ENCODE results near the gene CABYR. TPM values are rescaled to one million over a fixed set of nuclear protein-coding genes. Genes with fewer than 3 reads are reported as not detected.
A peak's percentile ranks its signal among the peaks of the same experiment; 100 is the strongest.

Gene CABYR
- total and polyA plus RNA-seq, 10 donors, result 0.56 to 2.3 (median 1.4) TPM; not detected in 1

DNA sequence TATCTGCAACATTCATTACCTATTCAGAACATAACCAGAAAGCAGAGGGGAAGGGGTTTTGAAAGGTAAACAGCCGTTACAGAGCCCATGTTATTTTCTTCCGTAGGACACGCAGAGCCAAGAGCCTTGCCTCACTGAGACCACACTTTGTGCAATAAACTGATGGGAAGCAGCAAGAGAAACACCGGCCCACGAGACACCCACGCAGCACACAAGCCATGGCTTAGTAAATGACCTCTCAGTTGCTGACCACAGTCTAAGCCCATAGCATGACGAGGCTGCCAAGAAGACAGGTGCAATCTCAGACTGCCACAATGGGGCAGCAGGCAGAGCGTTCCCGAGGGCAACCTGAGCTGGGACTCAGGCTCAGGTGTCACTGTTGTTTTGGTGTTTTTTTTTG lies 59.6 kb downstream of the CABYR start:
- intact Hi-C loops (cut with DNase I; ENCODE audit: low total_unique reads), result no loop called here

DNA sequence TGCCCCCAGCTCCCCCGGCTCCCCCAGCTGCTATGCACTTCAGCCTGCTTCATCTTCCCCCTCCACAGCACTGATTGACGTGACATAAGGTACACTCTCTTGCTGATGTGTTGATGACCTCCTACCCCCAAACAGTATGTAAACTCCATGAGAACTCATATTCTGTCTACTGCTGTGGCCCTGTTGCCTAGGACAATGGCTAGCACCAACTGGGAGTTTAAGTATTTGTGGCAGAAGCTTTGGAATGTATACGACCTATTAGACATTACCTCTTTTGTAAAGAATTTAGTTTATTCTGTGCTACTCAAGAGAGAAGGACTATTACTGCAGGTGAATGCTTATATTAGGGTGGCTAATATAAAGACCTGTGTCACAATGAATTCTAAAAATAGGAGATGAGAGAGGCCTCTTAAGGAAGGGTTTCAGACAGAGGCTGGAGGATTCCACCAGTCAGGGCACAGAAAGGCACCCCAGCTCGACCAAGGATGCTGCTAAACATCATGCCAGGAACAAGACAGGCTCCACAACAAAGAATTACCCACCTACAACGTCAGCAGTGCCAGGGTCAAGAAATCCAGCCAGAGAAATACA lies 60.6 kb downstream of the CABYR start:
- no peak for TF ChIP-seq POLR2A (IDR thresholded peaks at IDR 0.05)
- DNase-seq, result no peak
- no peaks in the 10 kb centered on the region for H3K36me3 ChIP-seq
- intact Hi-C loops (cut with DNase I; ENCODE audit: low total_unique reads), result no loop called here
- no peaks in the 10 kb centered on the region for H3K4me1 ChIP-seq
- H3K27me3 ChIP-seq (replicated peaks in 1 of 7), result no peaks in the 10 kb centered on the region
- no peak overlapping the region for H3K4me3 ChIP-seq
- 81 to 93% (median 84%) methylated on average over 5 of the region's 5 CpGs for WGBS, 5 donors
- H3K27ac ChIP-seq, result peak overlapping the region in 1 of 8 donors; percentile 53
- H3K9me3 ChIP-seq, result no peaks in the 10 kb centered on the region

More for the DNA sequence above, 59.6 kb downstream of the CABYR start:
- H3K9me3 ChIP-seq, result no peaks in the 10 kb centered on the region
- H3K27ac ChIP-seq, result peak overlapping the region in 3 of 8 donors; percentile 26 to 62 (median 53)
- 38 to 90% (median 78%) methylated on average over 9 of the region's 9 CpGs for WGBS, 5 donors
- H3K4me3 ChIP-seq, result no peak overlapping the region
- no peaks in the 10 kb centered on the region for H3K36me3 ChIP-seq
- TF ChIP-seq, protein P1, sequence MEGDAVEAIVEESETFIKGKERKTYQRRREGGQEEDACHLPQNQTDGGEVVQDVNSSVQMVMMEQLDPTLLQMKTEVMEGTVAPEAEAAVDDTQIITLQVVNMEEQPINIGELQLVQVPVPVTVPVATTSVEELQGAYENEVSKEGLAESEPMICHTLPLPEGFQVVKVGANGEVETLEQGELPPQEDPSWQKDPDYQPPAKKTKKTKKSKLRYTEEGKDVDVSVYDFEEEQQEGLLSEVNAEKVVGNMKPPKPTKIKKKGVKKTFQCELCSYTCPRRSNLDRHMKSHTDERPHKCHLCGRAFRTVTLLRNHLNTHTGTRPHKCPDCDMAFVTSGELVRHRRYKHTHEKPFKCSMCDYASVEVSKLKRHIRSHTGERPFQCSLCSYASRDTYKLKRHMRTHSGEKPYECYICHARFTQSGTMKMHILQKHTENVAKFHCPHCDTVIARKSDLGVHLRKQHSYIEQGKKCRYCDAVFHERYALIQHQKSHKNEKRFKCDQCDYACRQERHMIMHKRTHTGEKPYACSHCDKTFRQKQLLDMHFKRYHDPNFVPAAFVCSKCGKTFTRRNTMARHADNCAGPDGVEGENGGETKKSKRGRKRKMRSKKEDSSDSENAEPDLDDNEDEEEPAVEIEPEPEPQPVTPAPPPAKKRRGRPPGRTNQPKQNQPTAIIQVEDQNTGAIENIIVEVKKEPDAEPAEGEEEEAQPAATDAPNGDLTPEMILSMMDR (IDR thresholded peaks at IDR 0.05 in 8 of 11, conservative IDR thresholded peaks at IDR 0.05 in 3 of 11), result no peak
- TF ChIP-seq POLR2AphosphoS5 (IDR thresholded peaks at IDR 0.05) (peak in 1 of 3 donors; percentile 12), POLR2A (IDR thresholded peaks at IDR 0.05) (no peak)
- DNase-seq, result no peak
- no peaks in the 10 kb centered on the region for H3K4me1 ChIP-seq
- no peaks in the 10 kb centered on the region for H3K27me3 ChIP-seq (replicated peaks in 1 of 7)

DNA sequence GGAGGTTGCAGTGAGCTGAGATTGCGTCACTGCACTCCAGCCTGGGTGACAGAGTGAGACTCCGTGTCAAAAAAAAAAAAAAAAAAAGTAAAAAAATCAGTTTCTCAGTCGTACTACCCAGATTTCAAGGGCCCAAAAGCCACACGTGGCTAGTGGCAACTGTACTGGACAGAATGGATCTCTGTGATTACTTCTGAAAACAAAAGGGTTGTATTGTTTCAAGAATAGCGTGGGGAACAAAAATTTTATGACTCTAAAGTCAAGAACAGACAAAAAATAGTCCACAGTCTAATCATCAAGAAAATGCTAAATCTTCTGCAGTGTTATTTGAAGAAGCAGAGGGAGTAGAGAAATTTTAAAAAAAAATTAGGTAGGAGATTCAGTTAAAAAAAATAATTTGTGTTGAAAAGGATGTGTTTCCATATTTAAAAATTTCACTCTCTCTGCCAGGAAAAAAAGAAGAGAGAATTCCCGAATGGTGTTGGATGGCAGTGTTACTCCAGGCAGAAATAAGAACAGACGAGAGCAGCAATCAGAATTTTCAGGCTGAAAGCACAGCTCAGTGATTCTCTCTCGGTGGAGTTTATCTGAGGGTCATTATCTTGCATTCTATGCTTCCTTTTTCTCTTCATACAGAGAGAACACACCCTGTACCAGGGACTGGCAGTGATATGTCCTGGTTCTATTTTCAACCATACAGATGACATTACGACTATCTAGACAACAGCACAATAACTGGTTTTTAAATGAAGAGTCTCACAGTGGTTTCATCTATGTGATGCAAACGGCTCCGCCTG lies 61.8 kb downstream of the CABYR start:
- intact Hi-C loops (cut with DNase I; ENCODE audit: low total_unique reads), result no loop called here
- Histone ChIP-seq H3K36me3 (no peaks in the 10 kb centered on the region), H3K27ac (no peak overlapping the region), H3K9me3 (no peaks in the 10 kb centered on the region), H3K4me3 (no peak overlapping the region), H3K27me3 (replicated peaks in 1 of 7) (no peaks in the 10 kb centered on the region), H3K4me1 (no peaks in the 10 kb centered on the region)
- 65 to 89% (median 78%) methylated on average over 11 of the region's 11 CpGs for WGBS, 5 donors
- TF ChIP-seq, protein P1 (IDR thresholded peaks at IDR 0.05 in 8 of 11, conservative IDR thresholded peaks at IDR 0.05 in 3 of 11), result no peak
- TF ChIP-seq POLR2AphosphoS5 (IDR thresholded peaks at IDR 0.05) (no peak), POLR2A (IDR thresholded peaks at IDR 0.05) (no peak)
- no peak for DNase-seq

DNA sequence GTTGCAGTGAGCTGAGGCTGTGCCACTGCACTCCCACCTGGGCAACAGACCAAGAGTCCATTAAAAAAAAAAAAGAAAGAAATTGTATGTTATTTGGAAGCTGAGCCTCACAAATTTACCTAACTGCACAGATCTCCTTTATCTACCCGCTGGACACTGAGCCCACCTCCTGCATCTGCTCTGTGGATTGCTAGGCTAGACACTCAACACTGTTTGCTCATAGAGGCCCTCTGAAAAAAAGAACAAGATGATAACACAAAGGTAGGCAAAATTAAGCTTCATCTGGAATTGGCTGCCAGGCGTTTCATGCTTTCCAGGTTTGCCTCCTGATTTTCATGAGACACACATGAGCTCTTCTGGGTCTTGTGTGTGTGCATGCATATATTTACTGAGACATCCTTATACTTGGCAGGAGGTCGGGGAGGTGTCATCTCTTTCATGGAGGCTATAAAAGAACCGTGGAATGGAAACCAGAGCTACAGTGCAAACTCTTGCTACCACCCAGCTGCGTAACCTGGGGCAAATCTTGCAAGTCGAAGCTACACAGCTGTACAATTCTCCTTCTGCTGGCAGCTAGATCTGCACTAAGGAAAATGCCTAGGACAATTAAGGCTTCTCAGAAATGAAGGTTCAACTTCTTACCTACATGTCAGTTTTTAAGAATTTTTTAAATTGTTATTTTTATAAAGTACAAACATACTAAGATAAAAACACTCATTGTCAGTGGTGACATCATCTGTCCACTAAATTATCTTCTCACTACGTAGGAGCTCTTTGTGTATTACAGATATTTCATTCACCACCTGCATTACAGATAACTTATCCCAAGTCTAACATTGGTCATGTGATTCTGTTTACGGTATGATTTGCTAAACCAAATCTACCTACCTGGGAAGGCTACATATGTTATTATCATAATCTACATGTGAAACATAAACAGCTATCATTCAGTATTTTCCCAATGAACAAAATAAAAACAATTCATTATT lies 63.1 kb downstream of the CABYR start:
- no peaks in the 10 kb centered on the region for H3K36me3 ChIP-seq
- no peaks in the 10 kb centered on the region for H3K9me3 ChIP-seq
- no peaks in the 10 kb centered on the region for H3K4me1 ChIP-seq
- no peak for DNase-seq
- no peak overlapping the region for H3K4me3 ChIP-seq
- 86 to 96% (median 90%) methylated on average over 8 of the region's 8 CpGs for WGBS, 5 donors
- H3K27me3 ChIP-seq (replicated peaks in 1 of 7), result no peaks in the 10 kb centered on the region
- TF ChIP-seq, protein P1 (IDR thresholded peaks at IDR 0.05 in 8 of 11, conservative IDR thresholded peaks at IDR 0.05 in 3 of 11), result no peak
- TF ChIP-seq POLR2A (IDR thresholded peaks at IDR 0.05) (no peak), POLR2AphosphoS5 (IDR thresholded peaks at IDR 0.05) (no peak)
- no peak overlapping the region for H3K27ac ChIP-seq
- intact Hi-C loops (cut with DNase I; ENCODE audit: low total_unique reads), result no loop called here
